ENCODE results near the gene CABP7. TPM values are rescaled to one million over a fixed set of nuclear protein-coding genes. Genes with fewer than 3 reads are reported as not detected.

The CABP7 gene
- total RNA-seq, 1 donor from 2014 or later: not detected

DNA sequence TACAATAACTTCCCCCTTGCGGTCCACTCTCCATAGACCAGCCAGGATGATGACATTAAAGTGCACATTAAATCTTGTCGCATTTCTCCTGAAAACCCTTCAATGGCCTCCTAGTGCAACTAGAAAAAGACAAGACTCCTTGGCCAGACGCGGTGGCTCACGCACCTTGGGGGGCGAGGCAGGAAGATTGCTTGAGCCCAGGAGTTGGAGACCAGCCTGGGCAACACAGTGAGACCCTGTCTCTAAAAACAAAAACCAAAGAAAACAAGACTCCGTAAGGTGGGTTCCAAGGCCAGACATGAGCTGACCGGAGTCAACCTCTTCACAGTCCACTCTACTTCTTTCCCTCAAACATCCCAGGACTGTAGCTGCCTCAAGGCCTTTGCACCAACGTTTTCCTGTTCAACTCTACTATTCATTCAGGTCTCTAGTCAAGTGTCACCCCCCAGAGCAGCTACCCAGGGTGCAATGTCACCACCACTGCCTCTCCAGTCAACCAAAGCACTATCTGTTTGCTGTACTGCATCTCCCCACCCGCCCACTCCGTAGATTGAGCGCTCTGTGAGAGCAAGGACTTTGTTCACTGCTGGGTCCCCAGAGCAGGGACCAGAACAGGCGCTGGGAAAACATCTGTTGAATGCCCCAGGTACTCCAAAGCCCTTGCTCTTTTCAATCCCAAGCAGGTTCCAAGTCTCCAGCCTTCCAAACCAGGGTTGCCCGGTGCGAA lies 46.3 kb downstream of the CABP7 start:
- Histone ChIP-seq H3K4me3 (ENCODE audit: low read depth, low read length) (peak overlapping the region; percentile 71), H3K36me3 (ENCODE audit: control insufficient read depth, insufficient read depth, low read length) (peaks cover 6% of the 10 kb centered on the region), H3K27me3 (ENCODE audit: control insufficient read depth, insufficient read depth, low read length) (no peaks in the 10 kb centered on the region)
- TF ChIP-seq, protein P1, sequence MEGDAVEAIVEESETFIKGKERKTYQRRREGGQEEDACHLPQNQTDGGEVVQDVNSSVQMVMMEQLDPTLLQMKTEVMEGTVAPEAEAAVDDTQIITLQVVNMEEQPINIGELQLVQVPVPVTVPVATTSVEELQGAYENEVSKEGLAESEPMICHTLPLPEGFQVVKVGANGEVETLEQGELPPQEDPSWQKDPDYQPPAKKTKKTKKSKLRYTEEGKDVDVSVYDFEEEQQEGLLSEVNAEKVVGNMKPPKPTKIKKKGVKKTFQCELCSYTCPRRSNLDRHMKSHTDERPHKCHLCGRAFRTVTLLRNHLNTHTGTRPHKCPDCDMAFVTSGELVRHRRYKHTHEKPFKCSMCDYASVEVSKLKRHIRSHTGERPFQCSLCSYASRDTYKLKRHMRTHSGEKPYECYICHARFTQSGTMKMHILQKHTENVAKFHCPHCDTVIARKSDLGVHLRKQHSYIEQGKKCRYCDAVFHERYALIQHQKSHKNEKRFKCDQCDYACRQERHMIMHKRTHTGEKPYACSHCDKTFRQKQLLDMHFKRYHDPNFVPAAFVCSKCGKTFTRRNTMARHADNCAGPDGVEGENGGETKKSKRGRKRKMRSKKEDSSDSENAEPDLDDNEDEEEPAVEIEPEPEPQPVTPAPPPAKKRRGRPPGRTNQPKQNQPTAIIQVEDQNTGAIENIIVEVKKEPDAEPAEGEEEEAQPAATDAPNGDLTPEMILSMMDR (IDR thresholded peaks at IDR 0.05; ENCODE audit: insufficient read depth, low read length, severe bottlenecking): no peak
- FAIRE-seq (no peak), DNase-seq (ENCODE audit: low read depth) (no peak)

DNA sequence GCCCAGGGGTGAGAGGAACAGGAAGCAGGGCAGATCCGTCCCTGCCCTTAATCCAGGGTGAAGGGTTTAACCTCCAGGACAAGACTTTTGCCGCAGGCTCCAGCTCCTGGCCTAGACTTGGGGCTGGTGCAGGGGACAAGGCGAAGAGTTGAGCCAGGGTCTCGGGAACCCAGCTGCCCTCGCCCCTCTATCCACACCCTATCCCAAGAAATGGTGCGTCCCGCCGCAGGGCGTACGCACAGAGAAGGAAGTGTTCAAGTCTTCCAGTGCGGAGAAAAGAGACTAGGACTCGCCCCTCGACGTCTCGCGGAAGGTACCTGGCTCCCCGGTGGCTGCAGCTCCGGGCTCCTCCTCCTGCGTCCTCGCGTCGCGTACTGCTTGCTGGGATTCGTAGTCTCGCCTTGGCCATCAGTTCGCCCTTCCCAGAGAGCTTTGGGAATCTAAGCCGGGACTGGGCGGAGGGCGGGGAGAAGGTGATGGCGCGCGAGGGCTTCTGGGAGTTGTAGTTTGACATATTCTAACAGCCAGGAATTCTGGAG lies 46.9 kb downstream of the CABP7 start, which contains the start of gene ZMAT5:
Gene ZMAT5 (minus strand): TSS at position 376 of the 539 bp plus-strand sequence. CDS start 18,463 bp downstream, outside the sequence.
- no peak for FAIRE-seq
- peak within 1 kb of the TSS; percentile 71 for H3K4me3 ChIP-seq (ENCODE audit: low read depth, low read length)
- peaks cover 6% of the 10 kb centered on the region for H3K36me3 ChIP-seq (ENCODE audit: control insufficient read depth, insufficient read depth, low read length)
- TF ChIP-seq, protein P1 (IDR thresholded peaks at IDR 0.05; ENCODE audit: insufficient read depth, low read length, severe bottlenecking): no peak
- DNase-seq (ENCODE audit: low read depth): peak; percentile 97
- H3K27me3 ChIP-seq (ENCODE audit: control insufficient read depth, insufficient read depth, low read length): no peaks in the 10 kb centered on the region

DNA sequence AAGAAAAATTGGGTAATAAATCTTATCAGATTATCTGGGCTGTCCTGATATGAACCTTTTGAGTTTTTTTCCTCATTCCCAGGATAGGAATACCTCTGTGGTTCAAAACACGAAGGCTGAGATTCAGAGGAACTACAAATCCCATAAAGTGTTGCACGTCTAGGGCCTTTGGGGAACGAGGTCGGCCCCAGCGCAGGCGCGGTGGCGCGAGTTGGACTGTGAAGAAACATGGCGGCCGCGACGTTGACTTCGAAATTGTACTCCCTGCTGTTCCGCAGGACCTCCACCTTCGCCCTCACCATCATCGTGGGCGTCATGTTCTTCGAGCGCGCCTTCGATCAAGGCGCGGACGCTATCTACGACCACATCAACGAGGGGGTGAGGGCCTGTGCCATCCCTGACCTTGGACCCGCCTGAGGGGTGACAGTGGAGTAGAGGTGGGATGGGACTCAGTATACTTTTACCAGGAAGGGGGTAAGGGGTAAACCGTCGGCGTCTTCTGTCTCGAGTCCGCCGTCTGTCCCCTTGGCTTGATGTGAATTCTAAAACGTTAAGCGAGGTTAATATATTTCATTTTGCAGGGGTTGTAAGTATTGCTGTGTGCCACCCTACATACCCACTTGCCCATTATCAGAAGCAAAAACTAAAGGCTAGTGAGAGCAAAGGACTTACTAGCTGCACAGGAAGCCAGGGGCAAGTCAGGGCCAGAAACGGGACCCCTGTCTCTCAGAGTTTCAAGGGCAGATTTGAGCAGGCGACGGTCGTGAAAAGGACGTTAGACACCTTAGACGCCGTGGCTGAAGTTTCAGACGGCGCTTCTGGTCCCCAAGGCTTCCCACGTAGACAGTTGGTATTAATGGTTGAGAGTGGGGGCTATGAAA lies 47.6 kb downstream of the CABP7 start, which contains the start of gene UQCR10:
Gene UQCR10 (plus strand): TSS at position 199 of the 881 bp plus-strand sequence. CDS start 30 bp downstream, at position 229.
- H3K4me3 ChIP-seq (ENCODE audit: low read depth, low read length): peak within 1 kb of the TSS; percentile 71
- H3K27me3 ChIP-seq (ENCODE audit: control insufficient read depth, insufficient read depth, low read length): no peaks in the 10 kb centered on the region
- no peak for FAIRE-seq
- peak; percentile 86 for DNase-seq (ENCODE audit: low read depth)
- TF ChIP-seq, protein P1 (IDR thresholded peaks at IDR 0.05; ENCODE audit: insufficient read depth, low read length, severe bottlenecking): no peak
- peaks cover 6% of the 10 kb centered on the region for H3K36me3 ChIP-seq (ENCODE audit: control insufficient read depth, insufficient read depth, low read length)

DNA sequence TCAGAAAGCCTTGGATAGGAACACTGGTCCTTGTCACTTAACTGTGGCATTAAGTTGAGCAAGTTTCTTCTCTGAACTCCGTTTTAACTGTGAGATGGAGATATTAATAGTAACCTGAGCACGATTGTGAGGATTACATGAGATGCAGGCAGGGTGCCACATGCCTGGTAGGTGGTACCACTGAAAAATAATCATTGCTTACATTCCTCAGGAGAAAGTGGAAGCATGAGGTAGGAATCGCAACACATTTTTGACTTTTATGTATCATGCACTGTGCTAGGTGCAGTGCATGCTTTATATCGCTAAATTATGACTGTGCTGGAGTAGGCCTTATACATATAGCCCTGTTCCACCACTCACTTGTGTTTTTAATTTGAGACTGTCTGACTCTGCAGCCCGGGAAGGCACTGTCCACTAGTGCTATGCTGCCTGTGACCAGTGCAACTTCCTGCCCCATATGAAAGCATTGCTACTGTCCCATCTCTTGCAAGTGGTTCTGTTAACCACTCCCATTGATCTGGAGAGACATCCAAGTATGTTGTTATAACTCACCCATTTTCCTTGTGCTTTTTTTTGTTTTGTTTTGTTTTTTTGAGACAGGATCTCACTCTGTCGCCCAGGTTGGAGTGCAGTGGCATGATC lies 48.4 kb downstream of the CABP7 start:
- no peak for DNase-seq (ENCODE audit: low read depth)
- H3K36me3 ChIP-seq (ENCODE audit: control insufficient read depth, insufficient read depth, low read length): peaks cover 6% of the 10 kb centered on the region
- TF ChIP-seq, protein P1 (IDR thresholded peaks at IDR 0.05; ENCODE audit: insufficient read depth, low read length, severe bottlenecking): no peak
- H3K4me3 ChIP-seq (ENCODE audit: low read depth, low read length): peak overlapping the region; percentile 71
- no peaks in the 10 kb centered on the region for H3K27me3 ChIP-seq (ENCODE audit: control insufficient read depth, insufficient read depth, low read length)
- no peak for FAIRE-seq

DNA sequence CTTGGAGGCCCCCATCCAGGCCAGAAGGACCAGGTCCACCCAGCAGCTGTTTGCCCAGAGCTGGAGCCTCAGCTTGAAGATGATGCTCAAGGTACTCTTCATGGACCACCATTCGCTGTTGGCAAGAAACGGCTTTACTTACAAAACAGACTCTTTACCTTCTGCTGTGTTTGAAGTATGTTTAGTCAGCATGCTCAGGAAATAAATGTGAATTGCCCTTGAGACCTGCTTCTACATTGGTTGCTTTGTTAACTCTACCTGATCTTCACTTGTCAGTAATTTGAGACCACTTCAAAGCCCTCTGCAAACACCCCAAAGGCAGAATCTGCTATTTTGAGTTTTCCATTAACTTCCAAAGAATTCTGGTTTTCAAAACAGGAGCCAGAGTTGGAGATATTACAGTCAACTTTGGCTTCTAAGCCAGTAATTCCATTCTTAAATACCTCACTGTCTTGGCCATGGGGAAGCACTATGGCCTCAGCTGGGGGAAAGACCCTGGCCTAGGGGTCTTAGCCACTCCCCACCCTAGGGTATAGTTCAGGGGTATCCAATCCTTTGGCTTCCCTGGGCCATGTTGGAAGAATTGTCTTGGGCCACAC lies 50.0 kb downstream of the CABP7 start:
- H3K36me3 ChIP-seq (ENCODE audit: control insufficient read depth, insufficient read depth, low read length): peaks cover 6% of the 10 kb centered on the region
- TF ChIP-seq, protein P1 (IDR thresholded peaks at IDR 0.05; ENCODE audit: insufficient read depth, low read length, severe bottlenecking): no peak
- DNase-seq (ENCODE audit: low read depth): no peak
- no peaks in the 10 kb centered on the region for H3K27me3 ChIP-seq (ENCODE audit: control insufficient read depth, insufficient read depth, low read length)
- no peak for FAIRE-seq
- no peak overlapping the region for H3K4me3 ChIP-seq (ENCODE audit: low read depth, low read length)

Data from bronchial epithelial cell (primary cell).